CD4-positive, alpha-beta T cell (primary cell): ENCODE measurements around the gene DEPDC5. TPM values are rescaled to one million over a fixed set of nuclear protein-coding genes. Genes with fewer than 3 reads are reported as not detected.

Experiments
- ATAC-seq: fragments of 200-7000 bp; cut with Tn5 transposase; one replicate; pipeline ENCODE4 v1.10.0; 2022; ENCODE audit warnings: mild to moderate bottlenecking; ENCODE audit not compliant: poor library complexity
- CTCF ChIA-PET: fragments of 350-600 bp; sonication (Branson Sonifier 250); formaldehyde crosslinking; loops from one replicate; lab custom pipeline; 2021; ENCODE audit warnings: antibody characterized with exemption, inconsistent platforms; lab: Charles Lee
- POLR2A ChIA-PET: fragments of 350-600 bp; sonication (Branson Sonifier 250); formaldehyde crosslinking; loops from one replicate; lab custom pipeline; 2021; ENCODE audit warnings: antibody characterized with exemption, inconsistent platforms; lab: Charles Lee
- DNase-seq, 14 experiments: peaks; one replicate each; pipeline ENCODE4 v3.0.0-alpha.2; 2013 to 2020; ENCODE audit warnings: mixed read lengths in 2 of 14
- H3K27ac ChIP-seq, 2 donors: one replicate each; pipeline versions ENCODE4 v1.5.1 to v1.7.0; 2013; ENCODE audit warnings: low read length in 2 of 2, low read depth in 1 of 2, mild to moderate bottlenecking in 1 of 2
- H3K27me3 ChIP-seq, 2 experiments: 1 replicate in 1 of 2; 2 replicates in 1 of 2; pipeline versions ENCODE4 v1.6.1 to v1.7.0; 2013; ENCODE audit warnings: low read length in 2 of 2, control low read depth in 1 of 2, mild to moderate bottlenecking in 1 of 2, moderate library complexity in 1 of 2; ENCODE audit not compliant: insufficient read depth in 2 of 2, control insufficient read depth in 1 of 2
- H3K36me3 ChIP-seq: one replicate; pipeline ENCODE4 v1.6.1; 2013; ENCODE audit warnings: low read length, control low read depth; ENCODE audit not compliant: insufficient read depth
- H3K4me1 ChIP-seq: one replicate; pipeline ENCODE4 v1.6.1; 2013; ENCODE audit warnings: low read length, control low read depth; ENCODE audit not compliant: insufficient read depth
- H3K4me3 ChIP-seq: one replicate; pipeline ENCODE4 v1.5.1; 2013; ENCODE audit warnings: mild to moderate bottlenecking, low read length, moderate library complexity
- H3K9me3 ChIP-seq, 2 experiments: 1 replicate in 1 of 2; 2 replicates in 1 of 2; pipeline versions ENCODE4 v1.6.1 to v1.7.0; 2013; ENCODE audit warnings: low read length in 2 of 2, mild to moderate bottlenecking in 2 of 2, control low read depth in 1 of 2, moderate library complexity in 1 of 2; ENCODE audit not compliant: control insufficient read depth in 1 of 2, insufficient read depth in 1 of 2
- H3K27ac Mint-ChIP-seq: one replicate; pipeline ENCODE4 v1.8.0; 2020; ENCODE audit warnings: mixed read lengths
- H3K27me3 Mint-ChIP-seq: one replicate; pipeline ENCODE4 v1.8.0; 2021; ENCODE audit warnings: mixed read lengths
- H3K36me3 Mint-ChIP-seq: one replicate; pipeline ENCODE4 v1.8.0; 2021; ENCODE audit warnings: low read depth, mixed read lengths
- H3K4me1 Mint-ChIP-seq: one replicate; pipeline ENCODE4 v1.8.0; 2021; ENCODE audit warnings: low read depth, mixed read lengths
- H3K4me3 Mint-ChIP-seq: one replicate; pipeline ENCODE4 v1.8.0; 2020; ENCODE audit warnings: mild to moderate bottlenecking, mixed read lengths
- H3K9me3 Mint-ChIP-seq: one replicate; pipeline ENCODE4 v1.8.0; 2020; ENCODE audit warnings: mixed read lengths
- CTCF ChIP-seq: fragments of 200-600 bp; IDR thresholded peaks from one replicate; pipeline ENCODE4 v1.8.0; 2022; ENCODE audit warnings: antibody characterized with exemption, mild to moderate bottlenecking
- intact Hi-C, 2 experiments: fragments of 100-400 bp; cut with DNase I in 1 of 2; cut with micrococcal nuclease in 1 of 2; formaldehyde crosslinking; loops; one replicate each; pipeline versions ENCODE4 v1.15.1 to v1.9.0; 2023 to 2025; cut with DNase I, micrococcal nuclease
- total RNA-seq, 174 experiments: library from RNA in 2 of 174; stranded (reverse) in 2 of 174; gene quantifications; one replicate each; pipeline ENCODE4 v1.2.3 and lab custom pipeline; 2021 to 2026

Gene DEPDC5
- total RNA-seq, 2 experiments from 2014 or later: 32.9 to 36.6 TPM

GRCh38 chr22:31768422-31769059, 14.7 kb downstream of the DEPDC5 start:
- ChIA-PET POLR2A (no interaction called here), CTCF (no interaction called here)
- Histone ChIP-seq H3K9me3 (no peaks in the 10 kb centered on the region), H3K4me1 (no peaks in the 10 kb centered on the region), H3K27me3 (no peaks in the 10 kb centered on the region), H3K4me3 (no peak overlapping the region), H3K27ac (no peak overlapping the region), H3K36me3 (peaks cover 61% of the 10 kb centered on the region)
- H3K4me1 Mint-ChIP-seq: no peaks in the 10 kb centered on the region
- no peaks in the 10 kb centered on the region for H3K9me3 Mint-ChIP-seq
- intact Hi-C loops: no loop called here
- H3K27ac Mint-ChIP-seq: no peak overlapping the region
- DNase-seq (no peak), ATAC-seq (no peak)
- H3K4me3 Mint-ChIP-seq: no peak overlapping the region
- no peaks in the 10 kb centered on the region for H3K27me3 Mint-ChIP-seq
- no peak for TF ChIP-seq CTCF
- H3K36me3 Mint-ChIP-seq: peaks cover 75% of the 10 kb centered on the region

GRCh38 chr22:31773416-31773815, 19.6 kb downstream of the DEPDC5 start:
- Mint-ChIP-seq H3K36me3 (peaks cover 68% of the 10 kb centered on the region), H3K9me3 (no peaks in the 10 kb centered on the region), H3K27ac (no peak overlapping the region), H3K27me3 (no peaks in the 10 kb centered on the region), H3K4me3 (no peak overlapping the region), H3K4me1 (no peaks in the 10 kb centered on the region)
- DNase-seq: no peak
- Histone ChIP-seq H3K4me3 (no peak overlapping the region), H3K4me1 (no peaks in the 10 kb centered on the region), H3K36me3 (peaks cover 55% of the 10 kb centered on the region), H3K9me3 (no peaks in the 10 kb centered on the region), H3K27me3 (no peaks in the 10 kb centered on the region), H3K27ac (no peak overlapping the region)
- no peak for ATAC-seq
- ChIA-PET CTCF (no interaction called here), POLR2A (no interaction called here)
- no peak for TF ChIP-seq CTCF
- intact Hi-C loops: no loop called here

- no peak for TF ChIP-seq CTCF
- Histone ChIP-seq H3K27me3 (no peaks in the 10 kb centered on the region), H3K4me1 (no peaks in the 10 kb centered on the region), H3K36me3 (peaks cover 63% of the 10 kb centered on the region), H3K4me3 (no peak overlapping the region), H3K9me3 (no peaks in the 10 kb centered on the region), H3K27ac (no peak overlapping the region)
- intact Hi-C loops: no loop called here
- Mint-ChIP-seq H3K27ac (no peak overlapping the region), H3K36me3 (peaks cover 74% of the 10 kb centered on the region), H3K4me3 (no peak overlapping the region), H3K27me3 (no peaks in the 10 kb centered on the region), H3K9me3 (no peaks in the 10 kb centered on the region), H3K4me1 (no peaks in the 10 kb centered on the region)
- ChIA-PET POLR2A (no interaction called here), CTCF (no interaction called here)
- no peak for ATAC-seq
- no peak for DNase-seq
These were observed 22.4 kb downstream of the DEPDC5 start for GRCh38 chr22:31776231-31776630.
